IMR-90 (cell line): ENCODE measurements around the gene SLC25A30.

Source experiments
- BHLHE40 ChIP-seq: fragments of 150-350 bp; IDR thresholded peaks from 2 replicates; pipeline ENCODE4 v1.6.1; 2016; ENCODE audit warnings: mild to moderate bottlenecking, low read depth, low read length
- CEBPB ChIP-seq: IDR thresholded peaks from 2 replicates; pipeline ENCODE4 v1.6.1; 2012; ENCODE audit warnings: low read depth, low read length, improper control_type of control experiment
- CTCF ChIP-seq: conservative IDR thresholded peaks from 2 replicates; pipeline ENCODE4 v1.5.1; 2012; ENCODE audit warnings: mild to moderate bottlenecking, low read depth, low read length, improper control_type of control experiment
- ELK1 ChIP-seq: fragments of 150-350 bp; IDR thresholded peaks from 2 replicates; pipeline ENCODE4 v1.6.1; 2016; ENCODE audit warnings: low read depth, mild to moderate bottlenecking, low read length, moderate library complexity, borderline replicate concordance
- FOS ChIP-seq: fragments of 150-350 bp; IDR thresholded peaks from 2 replicates; pipeline ENCODE4 v1.6.1; 2016; ENCODE audit warnings: low read depth, low read length
- MAFK ChIP-seq: IDR thresholded peaks from 2 replicates; pipeline ENCODE4 v1.6.1; 2012; ENCODE audit warnings: low read depth, low read length, improper control_type of control experiment
- MAZ ChIP-seq: IDR thresholded peaks from 2 replicates; pipeline ENCODE4 v1.6.1; 2012; ENCODE audit warnings: low read depth, mild to moderate bottlenecking, low read length, improper control_type of control experiment, moderate library complexity, borderline replicate concordance
- MXI1 ChIP-seq: IDR thresholded peaks from 2 replicates; pipeline ENCODE4 v1.6.1; 2012; ENCODE audit warnings: low read depth, mild to moderate bottlenecking, low read length, moderate library complexity, borderline replicate concordance
- NFE2L2 ChIP-seq: fragments of 150-350 bp; IDR thresholded peaks from 2 replicates; pipeline ENCODE4 v1.6.1; 2016; ENCODE audit warnings: low read depth, mild to moderate bottlenecking, low read length
- POLR2A ChIP-seq: IDR thresholded peaks from 2 replicates; pipeline ENCODE4 v1.6.1; 2012; ENCODE audit warnings: mild to moderate bottlenecking, low read depth, low read length
- RAD21 ChIP-seq: IDR thresholded peaks from 2 replicates; pipeline ENCODE4 v1.6.1; 2012; ENCODE audit warnings: low read length, improper control_type of control experiment
- RFX5 ChIP-seq: IDR thresholded peaks from 2 replicates; pipeline ENCODE4 v1.8.0; 2012; ENCODE audit warnings: low read depth, mild to moderate bottlenecking, low read length, moderate library complexity
- SMC3 ChIP-seq: fragments of 150-350 bp; IDR thresholded peaks from 2 replicates; pipeline ENCODE4 v1.6.1; 2016; ENCODE audit warnings: low read depth, mild to moderate bottlenecking, antibody characterized with exemption, low read length, moderate library complexity
- USF2 ChIP-seq: fragments of 150-350 bp; IDR thresholded peaks from 2 replicates; pipeline ENCODE4 v1.6.1; 2017; ENCODE audit warnings: mild to moderate bottlenecking, antibody characterized with exemption, low read length, low read depth

- no peak for TF ChIP-seq RAD21
- TF ChIP-seq MAFK, result no peak
- TF ChIP-seq MAZ, result no peak
- TF ChIP-seq POLR2A, result no peak
- no peak for TF ChIP-seq CTCF
- no peak for TF ChIP-seq USF2
- TF ChIP-seq SMC3, result no peak
- no peak for TF ChIP-seq MXI1
- no peak for TF ChIP-seq RFX5
- TF ChIP-seq CEBPB, result no peak
- no peak for TF ChIP-seq NFE2L2
- TF ChIP-seq ELK1, result no peak
- TF ChIP-seq FOS, result no peak
- TF ChIP-seq BHLHE40, result no peak
These were observed 21.7 kb upstream of the SLC25A30 start for GRCh38 chr13:45439781-45440462.
